NCI-H1417 (cell line): ENCODE results near the gene POC1A.
"Not testable (repeated sequence)": the region's sequence is repeated elsewhere in the genome, so short reads cannot be mapped to it uniquely, and the experiment has no call there.

Experiments used
- DNase-seq, 3 experiments: peaks; one replicate each; lab custom pipeline; 2025; lab: John Stamatoyannopoulos, UW

The POC1A gene

GRCh38 chr3:52183786-52184445 is 29.7 kb upstream of the POC1A start:
- DNase-seq = peak in 1 of 3 experiments; percentile 40

- DNase-seq = no peak
Measured at GRCh38 chr3:52182691-52183090, 28.5 kb upstream of the POC1A start.

DNA sequence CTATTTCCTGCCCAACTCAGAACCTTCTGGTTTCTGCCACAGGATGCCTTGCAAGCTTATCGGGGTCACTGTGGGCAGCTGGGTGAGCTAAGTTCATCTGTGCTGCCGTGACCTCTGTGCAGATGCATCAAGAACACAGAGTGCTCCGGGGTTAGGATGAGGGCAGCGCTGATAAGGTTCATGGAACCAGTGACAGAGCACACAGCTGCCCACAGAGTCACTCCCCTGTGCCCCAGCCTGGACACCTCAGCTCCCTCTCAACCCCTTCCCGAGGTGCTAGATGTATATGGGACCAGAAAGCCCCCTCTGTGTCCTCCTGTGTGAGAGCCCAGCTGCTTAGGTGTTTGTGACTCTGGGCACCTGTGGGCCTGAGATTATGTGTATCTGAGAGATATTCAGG is 28.0 kb upstream of the POC1A start:
- no peak for DNase-seq

DNA sequence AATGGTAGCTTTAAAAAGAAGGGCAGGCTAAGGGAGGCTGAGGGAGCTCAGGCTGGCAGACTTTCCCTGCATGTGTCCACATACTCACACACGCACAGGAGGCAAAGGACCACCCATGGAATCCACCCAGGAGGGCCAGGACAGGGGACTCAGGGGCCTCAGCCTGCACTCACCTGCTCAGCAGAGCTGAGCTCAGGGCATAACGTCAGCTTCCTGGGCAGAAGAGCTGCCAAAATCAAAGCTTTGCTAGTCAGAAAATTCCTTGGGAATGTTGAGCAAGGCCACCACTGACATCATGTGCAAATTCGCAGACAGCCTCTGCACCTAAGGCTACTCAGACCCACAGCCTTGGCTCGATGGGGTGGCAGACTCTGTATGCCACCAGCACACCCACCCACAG is 27.3 kb upstream of the POC1A start:
- no peak for DNase-seq

- DNase-seq = no peak
Measured at GRCh38 chr3:52178537-52178936, 24.3 kb upstream of the POC1A start.

- DNase-seq = not testable (repeated sequence)
Measured at GRCh38 chr3:52178126-52178525, 23.9 kb upstream of the POC1A start.

- DNase-seq = no peak
Measured at GRCh38 chr3:52177701-52178042, 23.4 kb upstream of the POC1A start.

- peak in 2 of 3 experiments; percentile 12 to 61 for DNase-seq
Measured at GRCh38 chr3:52176951-52177700, 22.9 kb upstream of the POC1A start.

- DNase-seq = no peak
Measured at GRCh38 chr3:52176180-52176752, 22.0 kb upstream of the POC1A start.

- DNase-seq = no peak
Measured at GRCh38 chr3:52175416-52176179, 21.4 kb upstream of the POC1A start.

DNA sequence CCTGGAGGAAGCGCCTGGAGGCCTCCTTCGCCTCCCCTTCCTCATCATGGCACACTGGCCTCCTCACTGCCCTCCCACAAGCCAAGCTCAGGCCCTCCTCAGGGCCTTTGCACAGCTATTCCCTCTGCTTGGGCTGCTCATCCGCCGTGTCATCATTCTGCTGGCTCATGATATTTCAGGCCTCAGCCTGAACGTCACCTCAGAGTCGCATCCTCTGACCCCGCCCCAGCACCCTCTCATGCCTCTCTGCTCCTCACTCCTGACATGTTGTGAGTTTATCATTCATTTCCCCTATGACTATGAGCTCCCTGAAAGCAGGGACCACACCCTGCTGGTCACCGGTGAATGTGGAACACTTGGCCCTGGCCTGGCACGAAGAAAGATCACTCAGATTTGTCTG is 20.7 kb upstream of the POC1A start:
- DNase-seq = no peak

DNA sequence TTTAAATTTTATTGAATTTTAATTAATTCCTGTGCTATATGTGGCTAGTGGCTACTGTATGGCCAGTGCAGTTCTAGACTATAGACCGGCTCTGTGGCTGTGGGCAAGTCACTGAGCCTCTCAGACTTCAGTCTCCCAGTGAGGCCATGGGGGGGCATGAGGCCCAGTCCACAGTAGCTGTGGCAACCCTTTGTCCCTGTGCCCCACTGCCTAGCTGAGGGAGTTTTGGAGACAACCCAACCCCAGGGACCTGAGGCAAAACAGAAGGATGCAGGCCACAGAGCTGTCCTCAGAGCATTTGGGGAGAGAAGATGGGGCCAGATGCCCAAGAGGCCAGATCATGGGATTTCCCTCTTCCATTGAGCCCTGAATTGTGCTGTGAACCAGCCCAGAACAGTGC is 18.9 kb upstream of the POC1A start:
- DNase-seq = no peak

DNA sequence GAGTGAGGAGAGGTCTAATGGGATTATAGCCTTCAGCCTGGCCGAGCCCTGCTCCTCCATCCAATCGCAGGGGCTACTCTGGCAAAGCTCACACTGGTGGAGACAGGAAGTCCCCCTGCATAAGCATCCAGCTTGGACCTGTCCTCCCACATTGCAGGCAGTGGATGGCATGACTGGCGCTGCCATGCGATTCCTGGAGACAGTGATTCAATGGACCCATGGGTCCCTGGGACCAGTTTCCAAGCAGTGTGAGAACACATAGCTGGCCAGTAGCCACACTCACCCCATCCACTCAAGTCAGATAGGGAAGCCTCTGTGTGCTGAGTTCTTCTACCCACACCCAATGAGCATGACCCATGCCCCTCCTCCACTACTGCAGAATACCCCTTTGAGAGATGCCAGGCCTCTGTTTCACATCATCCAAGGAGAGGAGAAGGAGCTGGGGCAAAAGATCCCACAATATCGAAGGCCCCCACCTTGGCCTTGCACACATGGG is 18.1 kb upstream of the POC1A start:
- DNase-seq = no peak

- no peak for DNase-seq
Measured at GRCh38 chr3:52171514-52172261, 17.5 kb upstream of the POC1A start.

GRCh38 chr3:52170217-52170616 is 16.0 kb upstream of the POC1A start:
- not testable (repeated sequence) for DNase-seq

- no peak for DNase-seq
Measured at GRCh38 chr3:52167240-52167639, 13.0 kb upstream of the POC1A start.

GRCh38 chr3:52162250-52162872 is 8.1 kb upstream of the POC1A start:
- no peak for DNase-seq

DNA sequence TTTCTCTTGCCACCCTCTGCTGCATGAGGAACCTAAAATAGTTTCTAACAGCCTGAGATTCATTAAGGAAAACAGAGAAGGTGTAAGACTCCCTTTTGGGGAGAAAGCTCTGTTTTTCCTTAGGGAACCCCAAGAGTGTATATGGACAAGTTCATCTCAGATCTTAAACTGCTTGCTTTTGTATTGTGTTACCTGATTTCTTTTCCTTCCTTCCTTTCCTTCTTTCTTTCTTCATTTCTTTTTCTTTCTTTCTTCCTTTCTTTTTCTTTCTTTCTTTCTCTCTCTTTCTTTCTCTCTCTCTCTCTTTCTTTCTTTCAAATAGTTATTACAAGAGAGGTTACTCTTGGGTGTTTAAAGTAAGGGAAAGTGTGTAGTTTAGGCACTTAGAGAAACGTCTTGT is 5.3 kb upstream of the POC1A start:
- DNase-seq = no peak

- no peak for DNase-seq
Measured at GRCh38 chr3:52155912-52156311, 1.7 kb upstream of the POC1A start.

DNA sequence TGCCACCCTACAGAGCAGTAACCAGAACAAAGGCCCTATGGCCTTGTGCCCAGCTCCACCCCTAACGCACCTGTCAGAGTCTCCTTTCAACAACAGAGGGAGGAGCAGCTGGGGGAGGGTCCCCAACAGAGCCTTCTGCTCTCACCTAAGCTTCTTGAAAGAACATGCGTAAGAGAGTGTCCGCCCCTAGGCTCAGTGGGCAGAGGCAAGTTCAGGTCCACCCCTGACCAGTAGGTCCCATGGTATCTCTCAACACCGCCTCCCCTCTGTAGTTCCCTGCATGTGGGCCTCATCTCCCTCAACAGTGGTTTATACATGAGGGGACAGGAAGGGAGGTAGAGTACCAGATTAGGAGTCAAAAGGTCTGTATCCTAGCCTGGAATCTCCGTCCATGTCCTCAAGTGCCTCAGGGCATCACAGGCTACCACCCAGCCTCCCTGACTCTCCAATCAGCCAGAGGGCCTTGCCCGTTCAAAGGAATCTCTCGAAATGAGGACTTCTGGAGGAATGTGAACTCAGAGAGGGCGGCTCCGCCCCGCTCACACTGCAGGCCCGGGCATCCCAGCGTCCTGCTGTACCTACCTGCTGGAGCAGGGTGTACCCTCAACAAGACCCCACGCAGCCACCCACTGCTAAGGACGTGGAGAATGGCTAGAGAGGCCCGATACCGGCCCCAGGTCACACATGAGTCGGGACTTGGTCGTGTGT is 680 bp downstream of the POC1A start:
- peak; percentile 23 to 73 (median 56) for DNase-seq

GRCh38 chr3:52151991-52152390 is 2.2 kb downstream of the POC1A start:
- DNase-seq = not testable (repeated sequence)
